Measurements from ENCODE around the gene S100A10.

DNA sequence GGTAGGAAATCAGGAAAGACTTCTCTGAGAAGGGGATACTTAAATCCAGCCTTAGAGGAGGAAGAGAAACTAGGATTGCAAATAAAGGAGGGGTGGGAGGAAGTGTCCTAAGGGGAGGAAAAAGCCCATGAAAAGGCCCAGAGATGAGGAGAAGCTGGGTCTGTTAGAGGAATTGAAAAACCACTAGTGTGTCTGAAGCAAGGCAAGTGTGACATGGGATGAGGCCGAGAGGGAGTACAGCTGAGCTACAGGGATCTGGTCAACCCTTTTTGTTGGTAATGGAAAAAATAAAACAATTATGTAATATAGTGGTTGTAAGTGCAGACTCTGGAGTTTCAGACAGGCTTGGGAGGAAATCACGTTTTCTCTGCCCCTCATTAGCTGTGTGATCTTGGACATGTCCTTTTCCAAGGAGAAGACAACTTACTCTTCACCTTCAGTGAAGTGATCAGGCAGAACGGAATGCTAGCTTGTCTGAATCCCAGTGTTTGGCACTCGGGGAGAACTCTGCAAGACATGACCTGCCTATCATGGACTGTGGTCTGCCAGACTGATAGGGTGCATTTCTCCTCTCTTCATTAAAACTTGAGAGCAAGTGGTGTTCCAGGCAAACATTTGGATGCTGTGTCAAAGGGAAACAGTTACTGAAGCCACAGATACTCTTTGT is 7.4 kb upstream of the S100A10 start:
- TF ChIP-seq, protein P1, sequence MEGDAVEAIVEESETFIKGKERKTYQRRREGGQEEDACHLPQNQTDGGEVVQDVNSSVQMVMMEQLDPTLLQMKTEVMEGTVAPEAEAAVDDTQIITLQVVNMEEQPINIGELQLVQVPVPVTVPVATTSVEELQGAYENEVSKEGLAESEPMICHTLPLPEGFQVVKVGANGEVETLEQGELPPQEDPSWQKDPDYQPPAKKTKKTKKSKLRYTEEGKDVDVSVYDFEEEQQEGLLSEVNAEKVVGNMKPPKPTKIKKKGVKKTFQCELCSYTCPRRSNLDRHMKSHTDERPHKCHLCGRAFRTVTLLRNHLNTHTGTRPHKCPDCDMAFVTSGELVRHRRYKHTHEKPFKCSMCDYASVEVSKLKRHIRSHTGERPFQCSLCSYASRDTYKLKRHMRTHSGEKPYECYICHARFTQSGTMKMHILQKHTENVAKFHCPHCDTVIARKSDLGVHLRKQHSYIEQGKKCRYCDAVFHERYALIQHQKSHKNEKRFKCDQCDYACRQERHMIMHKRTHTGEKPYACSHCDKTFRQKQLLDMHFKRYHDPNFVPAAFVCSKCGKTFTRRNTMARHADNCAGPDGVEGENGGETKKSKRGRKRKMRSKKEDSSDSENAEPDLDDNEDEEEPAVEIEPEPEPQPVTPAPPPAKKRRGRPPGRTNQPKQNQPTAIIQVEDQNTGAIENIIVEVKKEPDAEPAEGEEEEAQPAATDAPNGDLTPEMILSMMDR (IDR thresholded peaks at IDR 0.05), result no peak
- TF ChIP-seq, protein P2, sequence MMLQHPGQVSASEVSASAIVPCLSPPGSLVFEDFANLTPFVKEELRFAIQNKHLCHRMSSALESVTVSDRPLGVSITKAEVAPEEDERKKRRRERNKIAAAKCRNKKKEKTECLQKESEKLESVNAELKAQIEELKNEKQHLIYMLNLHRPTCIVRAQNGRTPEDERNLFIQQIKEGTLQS (CRISPR knock-in tag; conservative IDR thresholded peaks at IDR 0.05), result no peak
- TF ChIP-seq, protein P3, sequence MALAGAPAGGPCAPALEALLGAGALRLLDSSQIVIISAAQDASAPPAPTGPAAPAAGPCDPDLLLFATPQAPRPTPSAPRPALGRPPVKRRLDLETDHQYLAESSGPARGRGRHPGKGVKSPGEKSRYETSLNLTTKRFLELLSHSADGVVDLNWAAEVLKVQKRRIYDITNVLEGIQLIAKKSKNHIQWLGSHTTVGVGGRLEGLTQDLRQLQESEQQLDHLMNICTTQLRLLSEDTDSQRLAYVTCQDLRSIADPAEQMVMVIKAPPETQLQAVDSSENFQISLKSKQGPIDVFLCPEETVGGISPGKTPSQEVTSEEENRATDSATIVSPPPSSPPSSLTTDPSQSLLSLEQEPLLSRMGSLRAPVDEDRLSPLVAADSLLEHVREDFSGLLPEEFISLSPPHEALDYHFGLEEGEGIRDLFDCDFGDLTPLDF (CRISPR knock-in tag; IDR thresholded peaks at IDR 0.05), result no peak
- no peak for TF ChIP-seq ZNF232 (CRISPR knock-in tag; IDR thresholded peaks at IDR 0.05)

Measured in WTC11 (cell line).